Neural progenitor cell (in vitro differentiated cells): ENCODE results near the gene SIPA1L3.

Experiments
- EZH2phosphoT487 ChIP-seq: fragments of 200-600 bp; sonication (generic); IDR thresholded peaks from 2 replicates; pipeline ENCODE4 v1.6.1; 2017; ENCODE audit warnings: antibody characterized with exemption
- TF ChIP-seq, protein P1 (sequence below): fragments of 200-600 bp; sonication (generic); IDR thresholded peaks from 2 replicates; pipeline ENCODE4 v1.5.1; 2017; ENCODE audit warnings: antibody characterized with exemption, mild to moderate bottlenecking

DNA sequence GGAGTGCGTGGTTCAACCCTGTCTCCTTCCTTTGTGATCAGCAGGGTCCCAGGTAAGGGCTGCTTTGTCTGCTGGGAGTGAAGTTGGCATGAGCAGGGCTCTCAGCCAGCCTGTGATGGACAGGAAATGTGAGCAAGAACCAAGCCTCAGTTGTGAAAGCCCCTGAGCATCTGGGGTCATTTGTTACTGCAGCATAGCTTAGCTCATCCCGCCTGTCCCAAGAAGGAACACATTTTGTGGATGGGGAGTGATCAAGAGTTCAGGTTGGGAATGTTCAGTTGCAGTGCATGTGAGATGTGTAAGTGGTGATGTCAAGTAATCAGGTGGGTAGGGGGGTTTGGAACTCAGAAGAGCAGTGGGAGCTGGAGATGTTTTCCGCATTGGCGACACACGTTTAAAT is 164.6 kb downstream of the SIPA1L3 start:
- TF ChIP-seq, protein P1, sequence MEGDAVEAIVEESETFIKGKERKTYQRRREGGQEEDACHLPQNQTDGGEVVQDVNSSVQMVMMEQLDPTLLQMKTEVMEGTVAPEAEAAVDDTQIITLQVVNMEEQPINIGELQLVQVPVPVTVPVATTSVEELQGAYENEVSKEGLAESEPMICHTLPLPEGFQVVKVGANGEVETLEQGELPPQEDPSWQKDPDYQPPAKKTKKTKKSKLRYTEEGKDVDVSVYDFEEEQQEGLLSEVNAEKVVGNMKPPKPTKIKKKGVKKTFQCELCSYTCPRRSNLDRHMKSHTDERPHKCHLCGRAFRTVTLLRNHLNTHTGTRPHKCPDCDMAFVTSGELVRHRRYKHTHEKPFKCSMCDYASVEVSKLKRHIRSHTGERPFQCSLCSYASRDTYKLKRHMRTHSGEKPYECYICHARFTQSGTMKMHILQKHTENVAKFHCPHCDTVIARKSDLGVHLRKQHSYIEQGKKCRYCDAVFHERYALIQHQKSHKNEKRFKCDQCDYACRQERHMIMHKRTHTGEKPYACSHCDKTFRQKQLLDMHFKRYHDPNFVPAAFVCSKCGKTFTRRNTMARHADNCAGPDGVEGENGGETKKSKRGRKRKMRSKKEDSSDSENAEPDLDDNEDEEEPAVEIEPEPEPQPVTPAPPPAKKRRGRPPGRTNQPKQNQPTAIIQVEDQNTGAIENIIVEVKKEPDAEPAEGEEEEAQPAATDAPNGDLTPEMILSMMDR: no peak
- no peak for TF ChIP-seq EZH2phosphoT487
